ENCODE data around the gene CEP72. TPM values are rescaled to one million over a fixed set of nuclear protein-coding genes. Genes with fewer than 3 reads are reported as not detected.

Gene CEP72
- total RNA-seq, 1 donor, result 5.2 TPM

GRCh38 chr5:635306-636055 is 23.3 kb downstream of the CEP72 start:
- no peak for DNase-seq (ENCODE audit: low read depth)
- no peak overlapping the region for H3K4me3 ChIP-seq (ENCODE audit: low read depth, low read length)
- TF ChIP-seq CTCF (IDR thresholded peaks at IDR 0.05; ENCODE audit: insufficient read depth, low read depth, low read length), result no peak

- H3K4me3 ChIP-seq (ENCODE audit: low read depth, low read length), result no peak overlapping the region
- no peak for TF ChIP-seq CTCF (IDR thresholded peaks at IDR 0.05; ENCODE audit: insufficient read depth, low read depth, low read length)
- no peak for DNase-seq (ENCODE audit: low read depth)
These were observed 24.8 kb downstream of the CEP72 start for GRCh38 chr5:636951-637350.

GRCh38 chr5:637581-638450 is 25.7 kb downstream of the CEP72 start:
- no peak for DNase-seq (ENCODE audit: low read depth)
- H3K4me3 ChIP-seq (ENCODE audit: low read depth, low read length), result no peak overlapping the region
- TF ChIP-seq CTCF (IDR thresholded peaks at IDR 0.05; ENCODE audit: insufficient read depth, low read depth, low read length), result no peak

GRCh38 chr5:638501-639252 is 26.5 kb downstream of the CEP72 start:
- no peak for TF ChIP-seq CTCF (IDR thresholded peaks at IDR 0.05; ENCODE audit: insufficient read depth, low read depth, low read length)
- DNase-seq (ENCODE audit: low read depth), result no peak
- H3K4me3 ChIP-seq (ENCODE audit: low read depth, low read length), result no peak overlapping the region

GRCh38 chr5:639253-639530 is 27.1 kb downstream of the CEP72 start:
- no peak overlapping the region for H3K4me3 ChIP-seq (ENCODE audit: low read depth, low read length)
- no peak for TF ChIP-seq CTCF (IDR thresholded peaks at IDR 0.05; ENCODE audit: insufficient read depth, low read depth, low read length)
- no peak for DNase-seq (ENCODE audit: low read depth)

GRCh38 chr5:639584-640213 is 27.6 kb downstream of the CEP72 start:
- TF ChIP-seq CTCF (IDR thresholded peaks at IDR 0.05; ENCODE audit: insufficient read depth, low read depth, low read length), result no peak
- no peak overlapping the region for H3K4me3 ChIP-seq (ENCODE audit: low read depth, low read length)
- DNase-seq (ENCODE audit: low read depth), result no peak

All from fibroblast of villous mesenchyme (primary cell).